GM19467 (cell line): ENCODE results near the gene MVK.

Experiments
- ATAC-seq: cut with Tn5 transposase; IDR thresholded peaks from one replicate; pipeline ENCODE4 v1.9.1; 2021; ENCODE audit warnings: mild to moderate bottlenecking, moderate library complexity; ENCODE audit not compliant: unreplicated experiment

Gene MVK

GRCh38 chr12:109544955-109545531 is 28.6 kb upstream of the MVK start:
- ATAC-seq = no peak

- ATAC-seq = no peak
These were observed 27.8 kb upstream of the MVK start for GRCh38 chr12:109545826-109546225.

- no peak for ATAC-seq
These were observed 26.3 kb upstream of the MVK start for GRCh38 chr12:109547286-109547685.

GRCh38 chr12:109548258-109548657 is 25.3 kb upstream of the MVK start:
- no peak for ATAC-seq

GRCh38 chr12:109549613-109550270 is 23.9 kb upstream of the MVK start:
- no peak for ATAC-seq

- ATAC-seq = no peak
These were observed 23.3 kb upstream of the MVK start for GRCh38 chr12:109550281-109550680.

- ATAC-seq = no peak
These were observed 22.5 kb upstream of the MVK start for GRCh38 chr12:109551108-109551507.

- no peak for ATAC-seq
These were observed 20.6 kb upstream of the MVK start for GRCh38 chr12:109552971-109553370.

GRCh38 chr12:109553483-109553882 is 20.1 kb upstream of the MVK start:
- no peak for ATAC-seq

- ATAC-seq = no peak
These were observed 19.6 kb upstream of the MVK start for GRCh38 chr12:109553906-109554500.

- no peak for ATAC-seq
These were observed 18.8 kb upstream of the MVK start for GRCh38 chr12:109554761-109555160.

- ATAC-seq = no peak
These were observed 17.9 kb upstream of the MVK start for GRCh38 chr12:109555431-109556315.

- no peak for ATAC-seq
These were observed 16.4 kb upstream of the MVK start for GRCh38 chr12:109557200-109557599.

- ATAC-seq = no peak
These were observed 15.8 kb upstream of the MVK start for GRCh38 chr12:109557805-109558204.

- ATAC-seq = no peak
These were observed 15.0 kb upstream of the MVK start for GRCh38 chr12:109558374-109559199.

GRCh38 chr12:109559200-109559505 is 14.4 kb upstream of the MVK start:
- ATAC-seq = no peak

- ATAC-seq = no peak
These were observed 14.0 kb upstream of the MVK start for GRCh38 chr12:109559601-109560000.

- ATAC-seq = no peak
These were observed 12.5 kb upstream of the MVK start for GRCh38 chr12:109560867-109561710.

GRCh38 chr12:109561711-109562030 is 11.9 kb upstream of the MVK start:
- no peak for ATAC-seq

- ATAC-seq = no peak
These were observed 10.7 kb upstream of the MVK start for GRCh38 chr12:109562871-109563270.
